ENCODE data around the gene DBNDD1. TPM values are rescaled to one million over a fixed set of nuclear protein-coding genes. Genes with fewer than 3 reads are reported as not detected.
A peak's percentile ranks its signal among the peaks of the same experiment; 100 is the strongest.

Gene DBNDD1
- polyA plus RNA-seq, 4 donors, result 8.9 to 15.6 (median 14.7) TPM

GRCh38 chr16:90040152-90041023, 21.1 kb upstream of the DBNDD1 start:
- DNase-seq (ENCODE audit: low read depth in 4 of 4, low spot score in 2 of 4), result no peak

- no peak for DNase-seq (ENCODE audit: low read depth in 4 of 4, low spot score in 2 of 4)
Measured at GRCh38 chr16:90037276-90037675, 18.0 kb upstream of the DBNDD1 start.

DNA sequence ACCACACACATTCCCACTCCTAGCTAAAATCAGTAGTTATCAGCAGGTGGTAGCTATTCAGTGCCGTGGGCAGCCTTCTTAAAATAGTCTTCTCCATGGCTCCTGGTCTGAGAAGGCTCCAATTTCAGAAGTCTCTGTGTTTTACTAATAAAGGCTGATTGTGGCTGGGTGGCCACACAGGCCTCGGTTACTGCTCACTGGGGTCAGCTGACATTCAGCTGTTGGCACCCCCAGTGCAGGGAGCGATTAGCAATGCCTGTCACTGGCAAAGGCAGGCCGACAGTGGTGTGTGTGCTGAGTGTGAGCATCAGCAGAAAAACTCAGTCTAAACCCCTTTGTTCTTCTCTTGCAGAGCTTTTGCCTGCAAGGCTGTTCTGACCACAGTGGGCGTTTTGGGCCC, 16.6 kb upstream of the DBNDD1 start:
- no peak for DNase-seq (ENCODE audit: low read depth in 4 of 4, low spot score in 2 of 4)

DNA sequence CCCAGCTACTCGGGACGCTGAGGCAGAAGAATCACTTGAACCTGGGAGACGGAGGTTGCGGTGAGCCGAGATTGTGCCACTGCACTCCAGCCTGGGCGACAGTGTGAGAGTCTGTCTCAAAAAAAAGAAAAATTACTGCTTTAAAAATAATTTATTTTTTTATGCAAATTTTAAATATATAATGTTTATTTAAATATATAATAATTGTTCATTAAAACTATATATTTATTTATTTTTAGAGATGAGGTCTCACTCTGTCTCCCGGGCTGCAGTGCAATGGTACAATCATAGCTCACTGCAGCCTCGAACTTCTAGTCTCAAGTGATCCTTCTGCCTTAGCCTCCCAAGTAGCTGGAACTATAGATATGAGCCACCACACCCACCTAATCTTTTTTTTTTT, 15.2 kb upstream of the DBNDD1 start:
- no peak for DNase-seq (ENCODE audit: low read depth in 4 of 4, low spot score in 2 of 4)

GRCh38 chr16:90033387-90033786, 14.1 kb upstream of the DBNDD1 start:
- DNase-seq (ENCODE audit: low read depth in 4 of 4, low spot score in 2 of 4), result no peak

GRCh38 chr16:90032674-90033331, 13.5 kb upstream of the DBNDD1 start:
- DNase-seq (ENCODE audit: low read depth in 4 of 4, low spot score in 2 of 4), result no peak

DNA sequence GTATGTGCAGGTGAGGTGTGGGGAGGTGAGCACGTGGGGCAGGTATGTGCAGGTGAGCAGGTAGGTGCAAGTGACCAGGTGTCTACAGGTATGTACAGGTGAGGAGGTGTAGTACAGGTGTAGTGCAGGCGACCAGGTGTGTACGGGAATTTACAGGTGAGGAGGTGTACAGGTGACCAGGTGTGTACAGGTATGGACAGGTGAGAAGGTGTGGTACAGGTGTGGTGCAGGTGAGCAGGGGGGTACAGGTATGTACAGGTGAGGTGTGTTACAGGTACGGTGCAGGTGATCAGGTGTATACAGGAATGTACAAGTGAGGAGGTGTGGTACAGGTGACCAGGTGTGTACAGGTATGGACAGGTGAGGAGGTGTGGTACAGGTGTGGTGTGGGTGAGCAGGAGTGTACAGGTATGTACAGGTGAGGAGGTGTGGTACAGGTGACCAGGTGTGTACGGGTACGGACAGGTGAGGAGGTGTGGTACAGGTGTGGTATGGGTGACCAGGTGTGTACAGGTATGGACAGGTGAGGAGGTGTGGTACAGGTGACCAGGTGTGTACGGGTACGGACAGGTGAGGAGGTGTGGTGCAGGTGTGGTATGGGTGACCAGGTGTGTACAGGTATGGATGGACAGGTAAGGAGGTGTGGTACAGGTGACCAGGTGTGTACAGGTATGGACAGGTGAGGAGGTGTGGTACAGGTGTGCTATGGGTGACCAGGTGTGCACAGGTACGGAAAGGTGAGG, 12.8 kb upstream of the DBNDD1 start:
- no peak for DNase-seq (ENCODE audit: low read depth in 4 of 4, low spot score in 2 of 4)

DNA sequence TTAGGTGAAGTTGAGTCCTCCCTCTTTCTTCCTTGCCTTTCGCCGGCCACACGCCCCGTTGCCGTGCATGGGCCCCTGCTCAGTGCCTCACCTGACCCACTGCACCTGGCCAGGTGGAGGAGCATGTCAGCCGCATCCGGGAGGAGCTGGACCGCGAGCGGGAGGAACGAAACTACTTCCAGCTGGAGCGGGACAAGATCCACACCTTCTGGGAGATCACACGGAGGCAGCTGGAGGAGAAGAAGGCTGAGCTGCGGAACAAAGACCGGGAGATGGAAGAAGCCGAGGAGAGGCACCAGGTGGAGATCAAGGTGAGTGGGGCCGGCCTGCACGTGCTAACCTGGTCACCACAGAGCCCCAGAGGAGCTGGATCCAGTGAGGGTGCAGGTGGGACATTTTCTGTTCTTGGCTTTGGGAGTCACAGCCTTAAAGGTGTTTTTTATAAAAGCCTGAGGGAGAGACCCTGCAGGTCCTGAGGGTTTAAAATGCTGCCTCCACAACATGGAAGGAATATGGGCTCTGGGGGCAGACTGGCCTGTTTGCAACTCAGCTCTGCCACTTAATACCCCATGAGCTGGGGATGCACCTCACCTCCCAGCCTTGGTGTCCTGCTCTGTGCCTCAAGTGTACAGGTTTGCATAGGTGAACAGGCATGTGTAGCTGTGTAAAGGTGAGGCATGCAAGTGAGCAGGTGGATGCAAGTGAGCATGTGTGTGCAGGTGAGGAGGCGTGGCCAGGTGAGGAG, 12.1 kb upstream of the DBNDD1 start:
- DNase-seq (ENCODE audit: low read depth in 4 of 4, low spot score in 2 of 4), result no peak

GRCh38 chr16:90028985-90029384, 9.7 kb upstream of the DBNDD1 start:
- DNase-seq (ENCODE audit: low read depth in 4 of 4, low spot score in 2 of 4), result no peak

DNA sequence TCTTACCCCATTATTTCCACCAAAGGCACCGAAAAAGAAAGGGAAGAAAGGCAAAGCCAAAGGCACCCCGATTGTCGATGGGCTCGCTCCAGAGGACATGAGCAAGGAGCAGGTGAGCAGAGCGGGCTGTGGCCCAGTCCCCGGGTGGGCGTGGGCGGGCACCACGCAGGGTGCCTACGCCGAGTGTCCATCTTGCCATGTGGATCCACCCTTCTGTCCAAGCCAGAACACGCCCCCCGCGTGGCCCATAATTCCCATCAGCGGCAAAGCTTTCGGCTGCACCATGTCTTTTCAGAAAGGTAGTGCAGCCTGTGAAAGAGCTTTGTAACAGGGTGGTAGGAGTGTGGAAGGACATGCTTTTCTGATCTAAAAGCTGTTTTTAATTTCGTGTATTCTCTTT, 8.4 kb upstream of the DBNDD1 start:
- no peak for DNase-seq (ENCODE audit: low read depth in 4 of 4, low spot score in 2 of 4)

DNA sequence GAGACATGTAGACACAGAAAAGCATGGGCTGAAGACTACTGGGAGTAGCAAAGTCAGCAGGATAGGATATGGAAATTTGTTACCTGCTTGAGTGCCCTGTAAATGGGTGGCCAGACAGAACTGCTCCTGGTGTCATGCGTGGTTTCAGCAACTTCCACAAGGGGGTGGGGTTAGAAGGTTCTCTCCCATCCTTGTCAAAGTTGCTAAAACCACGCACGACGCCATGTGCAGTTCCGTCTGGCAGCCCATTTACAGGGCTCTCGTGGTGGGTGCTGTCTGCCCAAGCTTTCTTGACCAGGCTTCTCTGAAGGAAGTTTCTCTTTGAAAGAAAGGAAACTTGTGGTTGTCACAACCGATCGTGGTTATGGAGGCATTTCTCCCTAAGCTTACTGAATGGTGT, 6.9 kb upstream of the DBNDD1 start:
- no peak for DNase-seq (ENCODE audit: low read depth in 4 of 4, low spot score in 2 of 4)

DNA sequence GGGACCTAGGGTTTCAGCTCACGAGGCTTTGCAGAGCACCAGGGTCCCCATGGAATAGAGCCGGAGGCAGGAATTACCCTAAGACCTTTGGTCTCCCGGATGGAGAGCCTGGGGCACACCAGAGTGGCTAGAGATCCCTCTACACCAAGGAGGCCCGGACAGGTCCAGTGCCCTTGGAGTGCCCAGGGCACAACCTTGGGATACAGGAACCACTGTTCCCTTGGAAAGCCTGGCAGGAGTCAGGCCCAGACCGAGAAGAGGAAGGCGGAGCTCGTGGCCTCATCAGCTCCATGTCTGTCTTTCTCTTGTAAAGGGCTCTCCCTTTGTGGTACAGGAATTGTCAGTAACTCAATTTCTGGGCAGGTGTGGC, 3.8 kb upstream of the DBNDD1 start:
- DNase-seq (ENCODE audit: low read depth in 4 of 4, low spot score in 2 of 4), result no peak

DNA sequence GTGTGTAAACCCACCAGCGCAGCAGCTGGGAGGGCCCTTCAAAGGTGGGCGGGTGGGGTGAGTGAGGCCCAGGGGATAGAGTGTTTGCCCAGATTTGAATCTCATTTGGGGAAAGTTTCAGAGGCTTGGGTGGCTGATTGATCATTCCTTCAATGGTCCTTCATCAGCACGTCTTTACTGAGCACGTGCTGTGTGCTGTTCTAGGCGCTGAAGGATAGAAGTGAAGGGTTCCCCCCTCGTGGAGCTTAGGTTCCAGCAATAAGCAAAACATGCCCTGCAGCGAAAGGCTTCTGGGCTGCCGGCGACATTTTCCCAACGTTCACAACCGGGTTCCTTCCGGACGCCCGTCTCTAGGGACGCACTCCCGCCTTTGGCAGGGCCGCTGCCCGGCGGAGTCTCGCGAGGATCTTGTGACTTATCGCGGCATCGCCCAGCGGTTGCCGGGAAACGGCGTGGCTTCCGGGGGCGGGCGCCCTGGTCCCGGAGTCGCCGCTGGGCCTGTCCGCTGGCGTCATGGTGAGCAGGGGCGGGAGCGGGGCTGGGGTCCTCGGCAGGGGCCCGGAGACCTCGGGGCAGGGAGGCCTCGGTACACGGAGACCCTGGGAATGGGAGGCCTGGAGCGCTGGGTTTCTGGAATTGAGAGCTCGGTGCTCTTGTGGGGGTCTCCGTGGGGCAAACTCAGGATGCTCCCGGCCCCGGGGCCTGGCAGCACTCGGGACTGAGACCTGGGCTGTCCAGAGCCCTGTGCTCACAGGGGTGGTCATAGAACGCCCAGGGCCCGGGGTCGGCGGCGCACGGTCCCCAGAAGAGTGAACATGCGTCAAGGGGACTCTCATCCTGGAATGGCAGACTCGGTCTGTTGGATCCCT, 3.2 kb upstream of the DBNDD1 start:
- DNase-seq (ENCODE audit: low read depth in 4 of 4, low spot score in 2 of 4), result peak; percentile 79 to 84 (median 81)

DNA sequence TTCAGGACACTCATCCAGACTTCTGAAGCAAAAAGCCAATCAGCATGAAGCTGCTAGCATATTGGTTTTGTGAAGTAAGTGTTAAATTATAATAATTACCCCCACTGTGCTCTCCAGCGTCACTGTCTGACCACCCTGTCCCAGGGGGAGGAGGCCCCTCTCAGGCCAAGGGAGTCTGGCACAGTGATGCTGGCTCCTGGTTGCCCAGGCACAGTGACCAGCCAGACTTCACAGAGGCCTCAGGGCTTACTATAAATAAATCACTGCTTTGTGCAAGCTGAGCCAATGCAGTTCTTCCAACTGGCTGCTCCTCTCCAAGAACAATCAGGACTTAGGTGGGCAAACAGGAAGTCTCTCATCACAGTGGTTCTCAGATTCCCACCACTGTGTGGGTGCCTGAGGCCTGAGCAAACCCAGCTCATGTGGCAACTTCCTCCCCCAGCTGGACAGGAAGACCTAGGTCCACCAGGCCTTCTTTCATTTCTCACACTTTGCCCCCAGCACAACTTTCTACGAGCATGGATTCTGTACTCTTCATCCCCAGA, 1.7 kb upstream of the DBNDD1 start:
- DNase-seq (ENCODE audit: low read depth in 4 of 4, low spot score in 2 of 4), result no peak

DNA sequence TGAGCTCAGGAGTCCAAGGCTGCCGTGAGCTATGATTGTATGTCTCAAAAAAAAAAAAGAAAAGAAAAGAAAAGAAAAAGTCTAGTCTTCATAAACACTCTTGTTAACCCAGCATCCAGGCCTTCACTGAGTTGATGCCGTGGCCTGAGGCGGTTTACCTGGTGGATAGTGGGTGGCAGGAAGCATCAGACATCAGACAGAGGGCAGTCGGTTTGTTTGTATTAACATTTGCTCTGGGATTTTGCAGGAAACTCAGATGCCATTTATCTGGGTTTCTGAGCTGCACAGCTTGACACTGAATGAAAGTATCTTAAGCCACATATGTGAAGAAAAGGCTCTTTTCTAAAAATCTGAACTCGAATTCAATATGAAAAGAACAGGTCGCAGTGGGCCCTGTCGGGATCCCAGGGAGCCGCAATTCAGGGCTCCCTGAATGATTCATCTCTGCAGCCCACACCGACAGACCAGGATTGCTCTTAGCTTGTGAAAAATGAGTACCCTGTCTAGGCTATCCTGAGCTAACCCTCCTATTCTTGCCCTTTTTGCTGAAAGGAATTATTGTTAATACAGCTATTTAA, 1.1 kb upstream of the DBNDD1 start:
- no peak for DNase-seq (ENCODE audit: low read depth in 4 of 4, low spot score in 2 of 4)

DNA sequence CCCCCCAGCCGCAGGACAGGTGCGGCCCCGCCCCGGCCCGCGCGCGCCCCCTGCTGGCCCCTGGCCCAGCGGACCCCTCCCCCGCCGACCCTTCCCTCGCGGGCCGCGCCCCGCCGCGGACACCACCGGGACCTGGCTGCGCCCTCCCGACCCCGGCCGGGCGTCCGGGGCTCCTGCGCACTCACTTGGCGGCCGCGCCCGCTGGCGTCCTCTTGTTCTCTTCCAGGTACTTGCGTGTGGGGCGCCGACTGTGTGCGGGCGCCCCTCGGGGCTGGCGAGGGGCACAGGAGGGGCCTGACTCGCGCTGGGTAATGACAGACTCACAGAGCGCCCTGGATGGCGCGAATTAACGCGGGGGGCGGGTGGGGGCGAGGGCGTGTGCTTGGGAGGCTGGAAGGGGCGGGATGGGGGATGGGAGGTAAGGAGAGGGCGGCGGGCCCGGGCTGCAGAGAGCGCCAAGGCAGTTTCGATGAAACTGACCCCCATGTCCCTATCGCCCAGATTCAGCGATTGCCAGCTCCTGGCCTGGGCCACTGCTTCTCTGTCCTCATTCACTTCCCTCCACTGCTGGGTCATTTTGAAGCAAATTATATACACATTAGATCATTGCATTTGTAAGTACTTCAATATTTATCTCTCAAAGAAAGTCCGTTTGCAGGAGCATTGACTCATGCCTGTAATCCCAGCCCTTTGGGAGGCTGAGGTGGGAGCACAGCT, 445 bp upstream of the DBNDD1 start:
- DNase-seq (ENCODE audit: low read depth in 4 of 4, low spot score in 2 of 4), result no peak

DNA sequence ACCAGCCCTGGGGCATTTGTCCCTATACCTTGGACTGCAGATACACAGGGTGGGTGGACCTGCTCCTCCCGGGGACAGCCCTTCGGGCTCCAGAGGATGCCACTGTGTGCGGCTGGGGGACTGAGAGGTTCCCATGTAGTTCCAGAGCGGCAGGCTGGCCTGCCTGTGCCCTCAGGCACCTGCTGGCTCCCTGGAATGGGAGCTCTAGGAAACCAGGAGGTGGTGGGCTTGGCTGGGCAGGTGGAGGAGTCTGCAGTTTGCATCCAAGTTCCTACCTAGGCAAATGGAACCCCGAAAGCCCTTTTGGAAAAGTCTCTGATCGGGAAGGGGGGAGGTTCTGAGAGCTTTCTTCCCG, 982 bp downstream of the DBNDD1 start:
- no peak for DNase-seq (ENCODE audit: low read depth in 4 of 4, low spot score in 2 of 4)

GRCh38 chr16:90016339-90016950, 2.8 kb downstream of the DBNDD1 start:
- no peak for DNase-seq (ENCODE audit: low read depth in 4 of 4, low spot score in 2 of 4)

Data from left renal cortex interstitium (tissue), 4 donors.